SK-N-SH (cell line): ENCODE measurements around the gene SSB. TPM values are rescaled to one million over a fixed set of nuclear protein-coding genes. Genes with fewer than 3 reads are reported as not detected.

Source experiments
- CTCF ChIA-PET: fragments of 300-600, 350-600 bp; formaldehyde crosslinking; extraction: SDS; loops from one replicate; lab custom pipeline; 2021; lab: Yijun Ruan, JAX
- POLR2A ChIA-PET: fragments of 350-600 bp; sonication (Branson Sonifier 250); formaldehyde crosslinking; extraction: SDS; loops from one replicate; lab custom pipeline; 2020; ENCODE audit warnings: antibody characterized with exemption, inconsistent platforms; lab: Yijun Ruan, JAX
- DNase-seq: peaks from one replicate; pipeline ENCODE4 v3.0.0; 2012
- H2AFZ ChIP-seq: fragments of 200-600 bp; sonication (generic); 2 replicates; pipeline ENCODE4 v1.8.1; 2016; ENCODE audit warnings: antibody characterized with exemption, mild to moderate bottlenecking, low read depth
- H3F3A ChIP-seq: fragments of 200-600 bp; sonication (generic); replicated peaks from 2 replicates; pipeline ENCODE3; 2016; ENCODE audit warnings: antibody characterized with exemption, mild to moderate bottlenecking; ENCODE audit not compliant: insufficient read depth
- H3K27ac ChIP-seq, 2 experiments: fragments of 200-500 bp in 1 of 2; fragments of 200-600 bp in 1 of 2; sonication (Bioruptor generic) in 1 of 2; sonication (generic), shearing (Covaris generic) in 1 of 2; 2 replicates each; pipeline versions ENCODE4 v1.5.1 to v1.6.1; 2014 to 2016; ENCODE audit warnings: low read depth in 2 of 2, inconsistent platforms in 1 of 2, low read length in 1 of 2, mild to moderate bottlenecking in 1 of 2, mixed read lengths in 1 of 2
- H3K27me3 ChIP-seq: fragments of 200-600 bp; sonication (generic), shearing (Covaris generic); 2 replicates; pipeline ENCODE4 v1.6.1; 2016; ENCODE audit warnings: mixed run types; ENCODE audit not compliant: insufficient read depth
- H3K36me3 ChIP-seq, 2 experiments: fragments of 200-500 bp in 1 of 2; fragments of 200-600 bp in 1 of 2; sonication (Bioruptor generic) in 1 of 2; sonication (generic) in 1 of 2; replicated peaks in 1 of 2; 2 replicates each; pipeline versions ENCODE3 to v1.5.1; 2014 to 2016; ENCODE audit warnings: low read length in 1 of 2, mild to moderate bottlenecking in 1 of 2; ENCODE audit not compliant: insufficient read depth in 2 of 2, control insufficient read depth in 1 of 2
- H3K4me1 ChIP-seq, 2 experiments: fragments of 200-500 bp in 1 of 2; fragments of 200-600 bp in 1 of 2; sonication (Bioruptor generic) in 1 of 2; sonication (generic), shearing (Covaris generic) in 1 of 2; 2 replicates each; pipeline versions ENCODE4 v1.5.1 to v1.6.1; 2014 to 2016; ENCODE audit warnings: low read depth in 1 of 2, low read length in 1 of 2, mixed run types in 1 of 2; ENCODE audit not compliant: insufficient read depth in 2 of 2, control insufficient read depth in 1 of 2
- H3K4me2 ChIP-seq: fragments of 200-600 bp; sonication (generic), shearing (Covaris generic); 2 replicates; pipeline ENCODE4 v1.6.1; 2017; ENCODE audit warnings: mixed run types
- H3K4me3 ChIP-seq, 2 experiments: fragments of 200-500 bp in 1 of 2; fragments of 200-600 bp in 1 of 2; sonication (Bioruptor generic) in 1 of 2; sonication (generic), shearing (Covaris generic) in 1 of 2; 2 replicates each; pipeline versions ENCODE4 v1.5.1 to v1.8.1; 2014 to 2016; ENCODE audit warnings: low read depth in 2 of 2, inconsistent platforms in 1 of 2, low read length in 1 of 2, mild to moderate bottlenecking in 1 of 2, mixed read lengths in 1 of 2, moderate library complexity in 1 of 2
- H3K79me2 ChIP-seq: fragments of 200-600 bp; sonication (generic); 2 replicates; pipeline ENCODE4 v1.8.1; 2017; ENCODE audit warnings: mild to moderate bottlenecking; ENCODE audit not compliant: insufficient read depth
- H3K9ac ChIP-seq: fragments of 200-600 bp; sonication (generic); 2 replicates; pipeline ENCODE4 v1.6.1; 2017; ENCODE audit warnings: mixed run types
- H3K9me2 ChIP-seq: fragments of 200-600 bp; sonication (generic); 2 replicates; pipeline ENCODE4 v1.6.1; 2017; ENCODE audit warnings: mixed run types
- H3K9me3 ChIP-seq: fragments of 200-600 bp; sonication (generic); 2 replicates; pipeline ENCODE4 v1.6.1; 2017; ENCODE audit warnings: mixed run types, mild to moderate bottlenecking, moderate library complexity
- H4K20me1 ChIP-seq: fragments of 200-600 bp; sonication (generic); 2 replicates; pipeline ENCODE4 v1.6.1; 2017; ENCODE audit warnings: mild to moderate bottlenecking, mixed run types; ENCODE audit not compliant: insufficient read depth
- EP300 ChIP-seq, 2 experiments: IDR thresholded peaks; 2 replicates each; pipeline versions ENCODE4 v1.4.0 to v1.6.1; 2012; ENCODE audit warnings: borderline replicate concordance in 1 of 2, low read depth in 1 of 2, low read length in 1 of 2
- RAD21 ChIP-seq: IDR thresholded peaks from 2 replicates; pipeline ENCODE4 v1.6.1; 2012; ENCODE audit warnings: mild to moderate bottlenecking, low read length
- SIN3A ChIP-seq: IDR thresholded peaks from 2 replicates; pipeline ENCODE4 v1.6.1; 2012; ENCODE audit warnings: low read depth, mild to moderate bottlenecking, low read length, moderate library complexity, borderline replicate concordance
- WGBS: methylation state at CpG from one replicate; pipeline ENCODE4 v1.1.6; 2017; ENCODE audit warnings: low lambda C conversion rate; 5-methylcytosine and 5-hydroxymethylcytosine counted together
- polyA plus RNA-seq, 3 experiments: library from polyadenylated mRNA; depleted of rRNA; stranded (reverse); fragments of >200 nt; gene quantifications; 2 replicates each; pipeline ENCODE4 v1.2.3, GENCODE V29; 2012

SSB gene
- polyA plus RNA-seq, 1 of the 3 experiments (the other 2 are of a cell fraction) = 60.8 TPM

DNA sequence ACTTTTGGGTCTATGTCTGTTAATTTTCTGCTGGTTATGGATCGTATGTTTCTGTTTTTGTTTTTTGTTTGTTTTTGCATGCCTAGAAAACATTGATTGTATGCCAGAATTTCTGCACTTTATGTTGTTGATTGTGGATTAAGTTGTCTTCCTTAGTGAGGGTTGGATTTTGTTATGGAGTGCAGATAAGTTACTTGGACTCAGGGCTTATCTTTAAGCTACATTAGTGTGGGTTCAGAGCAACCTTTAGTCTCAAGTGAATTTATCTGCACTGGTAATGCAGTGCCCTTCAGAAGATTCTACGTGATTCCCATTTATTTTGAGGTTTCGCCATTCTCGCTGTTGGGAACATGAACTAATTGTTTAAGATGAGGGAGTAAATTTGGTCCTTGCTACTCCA is 61.5 kb downstream of the SSB start:
- H3K9me2 ChIP-seq = no peaks in the 10 kb centered on the region
- TF ChIP-seq RAD21 (no peak), EP300 (IDR thresholded peaks at IDR 0.05; ENCODE audit: borderline replicate concordance in 1 of 2, low read depth in 1 of 2, low read length in 1 of 2) (no peak), SIN3A (no peak)
- H4K20me1 ChIP-seq = 0 out of 2 replicates have a peak, but pooled peaks cover 6% of the 10 kb centered on the region
- peaks cover 0 to 5% of the 10 kb centered on the region in 2 experiments for H3K36me3 ChIP-seq
- H3K9ac ChIP-seq = no peak overlapping the region
- ChIA-PET POLR2A (no interaction called here), CTCF (no interaction called here)
- H2AFZ ChIP-seq = no peak overlapping the region
- no peaks in the 10 kb centered on the region for H3K4me1 ChIP-seq
- DNase-seq = no peak
- no peak overlapping the region for H3K4me2 ChIP-seq
- H3K9me3 ChIP-seq = no peaks in the 10 kb centered on the region
- H3K4me3 ChIP-seq = no peak overlapping the region
- H3F3A ChIP-seq = no peaks in the 10 kb centered on the region
- H3K27ac ChIP-seq = no peak overlapping the region
- 95% methylated on average over 4 of the region's 4 CpGs for WGBS
- peaks cover 82% of the 10 kb centered on the region for H3K79me2 ChIP-seq
- no peaks in the 10 kb centered on the region for H3K27me3 ChIP-seq

Other genes starting within 250 kb of the SSB start
- 8.7 and 14.9 TPM in 2 replicates for gene FASTKD1, start 225.0 kb upstream of the SSB start, polyA plus RNA-seq (2012; rRNA removed)
- gene PPIG, start 214.5 kb upstream of the SSB start, polyA plus RNA-seq (2012; rRNA removed) = 8.3 and 10.3 TPM in 2 replicates
- 0.03 TPM in 1 of 2 replicates, not detected in the other for gene CFAP210, start 104.5 kb upstream of the SSB start, polyA plus RNA-seq (2012; rRNA removed)
- gene PHOSPHO2, start 104.4 kb upstream of the SSB start, polyA plus RNA-seq (2012; rRNA removed) = 0.99 and 1.1 TPM in 2 replicates
- 5.2 and 6.1 TPM in 2 replicates for gene KLHL23, start 65.0 kb upstream of the SSB start, polyA plus RNA-seq (2012; rRNA removed)
- gene METTL5, start 26.0 kb downstream of the SSB start, polyA plus RNA-seq (2012; rRNA removed) = 40.7 and 51.3 TPM in 2 replicates
- gene UBR3, start 28.6 kb downstream of the SSB start, polyA plus RNA-seq (2012; rRNA removed) = 5.2 and 6.7 TPM in 2 replicates